Measurements from ENCODE around the gene GLYATL3. TPM values are rescaled to one million over a fixed set of nuclear protein-coding genes. Genes with fewer than 3 reads are reported as not detected.

Gene GLYATL3
- total and polyA plus RNA-seq, 10 of the 15 experiments (the other 5 are each of a cell fraction or from before 2014, with no cell fraction given), result not detected

DNA sequence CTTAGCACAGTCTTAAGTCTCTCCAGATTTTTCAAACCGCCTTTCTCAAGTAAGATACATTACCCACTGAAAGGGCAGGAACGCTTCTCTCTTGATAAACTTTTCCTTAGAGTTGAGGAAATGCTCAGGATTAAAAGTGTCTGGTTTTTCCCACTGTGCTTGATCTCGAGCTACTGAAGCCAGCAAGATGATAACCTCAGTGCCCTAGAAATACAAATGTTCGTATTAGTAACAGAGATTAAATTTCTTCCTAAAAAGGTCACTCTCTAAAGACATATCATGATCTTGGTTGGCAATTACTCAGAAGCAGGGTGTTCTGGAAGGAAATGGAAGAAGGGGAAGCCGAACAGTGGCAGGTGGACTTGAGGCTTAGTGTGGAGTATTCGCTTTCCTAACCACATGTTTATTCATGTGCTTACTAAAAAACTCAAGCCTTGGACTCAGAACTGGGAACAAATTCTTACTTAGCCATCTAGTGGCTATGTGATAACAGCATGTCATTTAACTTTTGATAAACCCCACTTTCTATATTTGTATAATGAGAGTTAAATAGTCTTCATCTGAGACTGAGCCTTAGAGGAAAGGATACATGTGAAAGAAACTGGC is 70.9 kb downstream of the GLYATL3 start:
- no peak overlapping the region for H3K27ac ChIP-seq (ENCODE audit: control insufficient read depth, insufficient read depth)
- SMC1A ChIA-PET (ENCODE audit: uncharacterized antibody, unreplicated experiment), result interaction anchor here (0.7 kb wide), 1 partner anchor 501 kb away, joined by 3 read pairs; no protein-coding TSS in a partner anchor
- in situ Hi-C loops (cut with MboI), result no loop called here
- no peaks in the 10 kb centered on the region for H3K9me3 ChIP-seq (replicated peaks; ENCODE audit: control insufficient read depth, insufficient read depth, low read length)
- H3K36me3 ChIP-seq (ENCODE audit: control insufficient read depth in 2 of 2, insufficient read depth in 2 of 2, low read length in 1 of 2), result no peaks in the 10 kb centered on the region
- no peak overlapping the region for H3K4me2 ChIP-seq (ENCODE audit: control insufficient read depth, insufficient read depth)
- no peak overlapping the region for H2AFZ ChIP-seq (ENCODE audit: control insufficient read depth, low read depth, low read length)
- DNase-seq (ENCODE audit: low read depth, low spot score), result no peak
- CTCF ChIA-PET, result interaction anchor here (1.3 kb wide), 1 partner anchor 38 kb away, joined by 4 read pairs; no protein-coding TSS in a partner anchor
- 36% methylated on average over 6 of the region's 6 CpGs for WGBS (ENCODE audit: insufficient coverage, insufficient replicate concordance, low lambda C conversion rate, missing lambda C conversion rate)
- POLR2A ChIA-PET, result no interaction called here
- BruUV-seq (replicated peaks), result no TSS peak
- H3K4me1 ChIP-seq (ENCODE audit: control insufficient read depth, insufficient read depth, low read length), result no peaks in the 10 kb centered on the region
- RAD21 ChIA-PET (ENCODE audit: unreplicated experiment), result no interaction called here
- no peaks in the 10 kb centered on the region for H3K79me2 ChIP-seq (ENCODE audit: control insufficient read depth, insufficient read depth, low read length)
- no peak for FAIRE-seq
- no peak overlapping the region for H3K9ac ChIP-seq (ENCODE audit: control insufficient read depth, insufficient read depth, low read length)
- no peaks in the 10 kb centered on the region for H4K20me1 ChIP-seq (ENCODE audit: control insufficient read depth, insufficient read depth)
- H3K4me3 ChIP-seq, result no peak overlapping the region
- H3K27me3 ChIP-seq (replicated peaks in 1 of 2; ENCODE audit: control insufficient read depth in 2 of 2, insufficient read depth in 2 of 2, low read length in 1 of 2), result no peaks in the 10 kb centered on the region
- intact Hi-C loops (cut with micrococcal nuclease; ENCODE audit: unreplicated experiment), result no loop called here
- no peak for ATAC-seq
- no peak for TF ChIP-seq IRF4 (IDR thresholded peaks at IDR 0.05; ENCODE audit: low read depth, low read length)
- TF ChIP-seq, protein P1, sequence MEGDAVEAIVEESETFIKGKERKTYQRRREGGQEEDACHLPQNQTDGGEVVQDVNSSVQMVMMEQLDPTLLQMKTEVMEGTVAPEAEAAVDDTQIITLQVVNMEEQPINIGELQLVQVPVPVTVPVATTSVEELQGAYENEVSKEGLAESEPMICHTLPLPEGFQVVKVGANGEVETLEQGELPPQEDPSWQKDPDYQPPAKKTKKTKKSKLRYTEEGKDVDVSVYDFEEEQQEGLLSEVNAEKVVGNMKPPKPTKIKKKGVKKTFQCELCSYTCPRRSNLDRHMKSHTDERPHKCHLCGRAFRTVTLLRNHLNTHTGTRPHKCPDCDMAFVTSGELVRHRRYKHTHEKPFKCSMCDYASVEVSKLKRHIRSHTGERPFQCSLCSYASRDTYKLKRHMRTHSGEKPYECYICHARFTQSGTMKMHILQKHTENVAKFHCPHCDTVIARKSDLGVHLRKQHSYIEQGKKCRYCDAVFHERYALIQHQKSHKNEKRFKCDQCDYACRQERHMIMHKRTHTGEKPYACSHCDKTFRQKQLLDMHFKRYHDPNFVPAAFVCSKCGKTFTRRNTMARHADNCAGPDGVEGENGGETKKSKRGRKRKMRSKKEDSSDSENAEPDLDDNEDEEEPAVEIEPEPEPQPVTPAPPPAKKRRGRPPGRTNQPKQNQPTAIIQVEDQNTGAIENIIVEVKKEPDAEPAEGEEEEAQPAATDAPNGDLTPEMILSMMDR (IDR thresholded peaks at IDR 0.05 in 2 of 3, conservative IDR thresholded peaks at IDR 0.05 in 1 of 3; ENCODE audit: control insufficient read depth in 2 of 3, extremely low read depth in 1 of 3, insufficient read depth in 1 of 3, low read depth in 3 of 3, low read length in 3 of 3), result 0 out of 6 replicates have a peak, but pooled peaks of 1 of the 3 experiments have one; percentile 12

- no peak for ATAC-seq
- Histone ChIP-seq H3K4me1 (ENCODE audit: control insufficient read depth, insufficient read depth, low read length) (no peaks in the 10 kb centered on the region), H2AFZ (ENCODE audit: control insufficient read depth, low read depth, low read length) (no peak overlapping the region), H3K4me2 (ENCODE audit: control insufficient read depth, insufficient read depth) (no peak overlapping the region), H3K9me3 (replicated peaks; ENCODE audit: control insufficient read depth, insufficient read depth, low read length) (no peaks in the 10 kb centered on the region; the same call in 2 of the 3 replicates), H3K9ac (ENCODE audit: control insufficient read depth, insufficient read depth, low read length) (no peak overlapping the region), H3K27ac (ENCODE audit: control insufficient read depth, insufficient read depth) (no peak overlapping the region), H3K27me3 (replicated peaks in 1 of 2; ENCODE audit: control insufficient read depth in 2 of 2, insufficient read depth in 2 of 2, low read length in 1 of 2) (no peaks in the 10 kb centered on the region), H3K4me3 (no peak overlapping the region), H4K20me1 (ENCODE audit: control insufficient read depth, insufficient read depth) (no peaks in the 10 kb centered on the region), H3K36me3 (ENCODE audit: control insufficient read depth in 2 of 2, insufficient read depth in 2 of 2, low read length in 1 of 2) (no peaks in the 10 kb centered on the region), H3K79me2 (ENCODE audit: control insufficient read depth, insufficient read depth, low read length) (no peaks in the 10 kb centered on the region)
- BruUV-seq (replicated peaks), result no TSS peak
- in situ Hi-C loops (cut with MboI) (no loop called here), intact Hi-C loops (cut with micrococcal nuclease; ENCODE audit: unreplicated experiment) (no loop called here)
- no peak for FAIRE-seq
- ChIA-PET CTCF (no interaction called here), RAD21 (ENCODE audit: unreplicated experiment) (no interaction called here), SMC1A (ENCODE audit: uncharacterized antibody, unreplicated experiment) (no interaction called here), POLR2A (no interaction called here)
- WGBS (ENCODE audit: insufficient coverage, insufficient replicate concordance, low lambda C conversion rate, missing lambda C conversion rate), result 0% methylated on average over 1 of the region's 1 CpG
- no peak for DNase-seq (ENCODE audit: low read depth, low spot score)
- TF ChIP-seq, protein P2, sequence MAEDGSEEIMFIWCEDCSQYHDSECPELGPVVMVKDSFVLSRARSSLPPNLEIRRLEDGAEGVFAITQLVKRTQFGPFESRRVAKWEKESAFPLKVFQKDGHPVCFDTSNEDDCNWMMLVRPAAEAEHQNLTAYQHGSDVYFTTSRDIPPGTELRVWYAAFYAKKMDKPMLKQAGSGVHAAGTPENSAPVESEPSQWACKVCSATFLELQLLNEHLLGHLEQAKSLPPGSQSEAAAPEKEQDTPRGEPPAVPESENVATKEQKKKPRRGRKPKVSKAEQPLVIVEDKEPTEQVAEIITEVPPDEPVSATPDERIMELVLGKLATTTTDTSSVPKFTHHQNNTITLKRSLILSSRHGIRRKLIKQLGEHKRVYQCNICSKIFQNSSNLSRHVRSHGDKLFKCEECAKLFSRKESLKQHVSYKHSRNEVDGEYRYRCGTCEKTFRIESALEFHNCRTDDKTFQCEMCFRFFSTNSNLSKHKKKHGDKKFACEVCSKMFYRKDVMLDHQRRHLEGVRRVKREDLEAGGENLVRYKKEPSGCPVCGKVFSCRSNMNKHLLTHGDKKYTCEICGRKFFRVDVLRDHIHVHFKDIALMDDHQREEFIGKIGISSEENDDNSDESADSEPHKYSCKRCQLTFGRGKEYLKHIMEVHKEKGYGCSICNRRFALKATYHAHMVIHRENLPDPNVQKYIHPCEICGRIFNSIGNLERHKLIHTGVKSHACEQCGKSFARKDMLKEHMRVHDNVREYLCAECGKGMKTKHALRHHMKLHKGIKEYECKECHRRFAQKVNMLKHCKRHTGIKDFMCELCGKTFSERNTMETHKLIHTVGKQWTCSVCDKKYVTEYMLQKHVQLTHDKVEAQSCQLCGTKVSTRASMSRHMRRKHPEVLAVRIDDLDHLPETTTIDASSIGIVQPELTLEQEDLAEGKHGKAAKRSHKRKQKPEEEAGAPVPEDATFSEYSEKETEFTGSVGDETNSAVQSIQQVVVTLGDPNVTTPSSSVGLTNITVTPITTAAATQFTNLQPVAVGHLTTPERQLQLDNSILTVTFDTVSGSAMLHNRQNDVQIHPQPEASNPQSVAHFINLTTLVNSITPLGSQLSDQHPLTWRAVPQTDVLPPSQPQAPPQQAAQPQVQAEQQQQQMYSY (CRISPR knock-in tag; IDR thresholded peaks at IDR 0.05), result no peak
- TF ChIP-seq NR2C2 (IDR thresholded peaks at IDR 0.05; ENCODE audit: borderline replicate concordance, control insufficient read depth, insufficient read length, low read depth), result no peak
Measured at GRCh38 chr6:49576618-49577017, 76.9 kb downstream of the GLYATL3 start.
